ENCODE data around the gene SLC27A3. TPM values are rescaled to one million over a fixed set of nuclear protein-coding genes. Genes with fewer than 3 reads are reported as not detected.

The SLC27A3 gene
- total and polyA plus RNA-seq, 2 of the 8 experiments (the other 6 are each of a cell fraction or from before 2014, with no cell fraction given): 39.1 to 40.1 TPM

DNA sequence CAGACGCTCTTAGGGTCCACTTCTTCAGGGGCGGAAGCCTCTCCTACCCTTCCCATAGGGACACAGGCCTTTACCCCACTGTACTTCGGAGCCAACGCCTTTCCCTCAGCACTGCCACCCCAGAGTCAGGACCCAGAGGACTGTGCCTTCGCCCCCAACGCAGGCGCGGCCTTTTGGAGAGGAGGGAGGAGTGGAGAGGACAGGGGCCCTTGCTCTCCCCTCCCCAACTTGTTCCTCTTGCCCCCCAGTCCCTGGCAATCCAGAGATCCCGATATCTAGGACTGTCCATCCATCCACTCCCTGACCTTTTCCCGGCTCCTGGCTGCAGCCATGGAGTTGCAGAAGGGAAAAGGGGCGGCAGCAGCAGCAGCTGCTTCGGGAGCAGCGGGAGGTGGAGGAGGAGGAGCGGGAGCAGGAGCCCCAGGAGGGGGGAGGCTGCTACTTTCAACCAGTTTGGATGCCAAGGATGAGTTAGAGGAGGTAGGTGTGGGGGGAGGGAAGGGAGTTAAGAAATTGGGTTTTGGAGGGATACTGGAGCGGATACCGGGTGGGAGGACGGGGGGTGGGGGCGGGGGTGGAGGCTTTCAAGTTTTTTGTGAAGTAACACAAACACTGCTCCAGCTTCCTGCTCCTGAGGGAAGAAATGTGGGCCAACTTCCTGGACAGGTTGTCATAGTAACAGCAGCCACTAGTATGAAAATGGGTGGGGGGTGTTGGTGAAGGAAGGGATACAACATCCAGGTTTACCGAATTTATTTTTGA, 46.7 kb upstream of the SLC27A3 start (continued):
- TF ChIP-seq RAD21 (IDR thresholded peaks at IDR 0.05 in 1 of 2, conservative IDR thresholded peaks at IDR 0.05 in 1 of 2; ENCODE audit: low read depth in 2 of 2, low read length in 2 of 2): peak in 1 of 2 experiments; percentile 4; a peak in 1 of 4 replicates
- TF ChIP-seq KDM4A (IDR thresholded peaks at IDR 0.05; ENCODE audit: low read depth, low read length, severe bottlenecking): no peak
- 0 out of 2 replicates have a peak, but pooled peaks have one; percentile 36 for TF ChIP-seq TBP (IDR thresholded peaks at IDR 0.05; ENCODE audit: low read depth, low read length)
- peak in 1 of 2 experiments; percentile 8; a peak in 1 of 3 replicates for TF ChIP-seq POLR2A (IDR thresholded peaks at IDR 0.05; ENCODE audit: control extremely low read depth in 1 of 2, low read depth in 2 of 2, low read length in 2 of 2)
- peak; percentile 63; the same call in 1 of the 2 replicates for TF ChIP-seq KDM5A (IDR thresholded peaks at IDR 0.05; ENCODE audit: low read length)
- peak; percentile 22 for TF ChIP-seq SAP30 (IDR thresholded peaks at IDR 0.05; ENCODE audit: insufficient read depth, insufficient replicate concordance, low read length)

Data from H1 (cell line).